K562 (cell line): ENCODE results near the gene CCDC92. TPM values are rescaled to one million over a fixed set of nuclear protein-coding genes. Genes with fewer than 3 reads are reported as not detected.

Experiments
- AFF4 ChIP-seq: sonication (generic); formaldehyde crosslinking; IDR thresholded peaks from 2 replicates; pipeline ENCODE4 v1.8.0; 2023; ENCODE audit warnings: mild to moderate bottlenecking, missing genetic modification reagents
- BACH1 ChIP-seq: fragments of 200-800 bp; sonication (Bioruptor generic); IDR thresholded peaks from 2 replicates; pipeline ENCODE4 v1.6.1; 2016; ENCODE audit warnings: missing genetic modification characterization, missing compliant biosample characterization
- E2F3 ChIP-seq: fragments of 250-450 bp; sonication (Bioruptor Pico); IDR thresholded peaks from 2 replicates; pipeline ENCODE4 v1.4.0; 2020; ENCODE audit warnings: mild to moderate bottlenecking
- HINFP ChIP-seq: fragments of 450-650 bp; conservative IDR thresholded peaks from 2 replicates; pipeline ENCODE4 v1.6.1; 2016; ENCODE audit warnings: missing genetic modification characterization, low read depth, mild to moderate bottlenecking, control low read depth, missing compliant biosample characterization
- MNT ChIP-seq, 2 experiments: fragments of 450-650 bp; conservative IDR thresholded peaks; 2 replicates each; pipeline ENCODE4 v1.6.1; 2017; ENCODE audit warnings: mild to moderate bottlenecking in 2 of 2, moderate library complexity in 2 of 2
- NR2C2 ChIP-seq, 2 experiments: fragments of 200-800 bp in 1 of 2; sonication (Bioruptor generic) in 1 of 2; sonication (generic) in 1 of 2; formaldehyde crosslinking in 1 of 2; IDR thresholded peaks; 2 replicates each; pipeline versions ENCODE4 v1.6.1 to v1.8.0; 2016 to 2022; ENCODE audit warnings: mild to moderate bottlenecking in 1 of 2, missing compliant biosample characterization in 1 of 2, missing genetic modification characterization in 1 of 2, missing genetic modification reagents in 1 of 2
- UBTF ChIP-seq, 2 experiments: IDR thresholded peaks; 2 replicates each; pipeline ENCODE4 v1.6.1; 2012; ENCODE audit warnings: improper control_type of control experiment in 2 of 2, low read depth in 2 of 2, low read length in 2 of 2, borderline replicate concordance in 1 of 2
- ZBTB1 ChIP-seq: sonication (generic); formaldehyde crosslinking; IDR thresholded peaks from 2 replicates; pipeline ENCODE4 v1.8.1; 2023; ENCODE audit warnings: missing genetic modification reagents, low read depth, mild to moderate bottlenecking, borderline replicate concordance
- polyA plus RNA-seq, 8 experiments: library from polyadenylated mRNA; depleted of rRNA in 4 of 8; stranded (reverse) in 5 of 8; unstranded in 3 of 8; fragments of >200 nt; fragmentation: Nextera tagmentation in 2 of 8; fragmentation: Illumina TruSeq in 1 of 8; extraction: Ambion mirVana in 2 of 8; extraction: Trizol in 1 of 8; gene quantifications; 2 replicates each; pipeline versions ENCODE4 v1.2.1 to v1.2.3, GENCODE V29; 2011 to 2014; ENCODE audit warnings: inconsistent platforms in 1 of 8, missing spikeins in 1 of 8
- total RNA-seq, 7 experiments: library from RNA; depleted of rRNA in 6 of 7; stranded (reverse); fragments of >200 nt in 6 of 7; fragmentation: Illumina TruSeq in 2 of 7; extraction: Trizol in 2 of 7; gene quantifications; 2 replicates each; pipeline versions ENCODE4 v1.2.1 to v1.2.3, GENCODE V29; 2011 to 2021; ENCODE audit warnings: low replicate concordance in 1 of 7
- TF ChIP-seq, protein P1 (sequence below), 3 experiments: IDR thresholded peaks in 2 of 3; conservative IDR thresholded peaks in 1 of 3; 2 replicates each; pipeline ENCODE4 v1.5.1; 2011 to 2012; ENCODE audit warnings: low read length in 3 of 3, mild to moderate bottlenecking in 3 of 3, control low read depth in 2 of 3, improper control_type of control experiment in 1 of 3, inconsistent platforms in 1 of 3, low read depth in 1 of 3, mixed read lengths in 1 of 3, moderate library complexity in 1 of 3; ENCODE audit not compliant: insufficient read depth in 2 of 3

CCDC92 gene
- total and polyA plus RNA-seq, 9 of the 15 experiments (the other 6 are each of a cell fraction or from before 2014, with no cell fraction given): 0.27 to 5.9 (median 2.1) TPM

GRCh38 chr12:123967121-123967586 lies 5.5 kb downstream of the CCDC92 start (continued):
- TF ChIP-seq, protein P1, sequence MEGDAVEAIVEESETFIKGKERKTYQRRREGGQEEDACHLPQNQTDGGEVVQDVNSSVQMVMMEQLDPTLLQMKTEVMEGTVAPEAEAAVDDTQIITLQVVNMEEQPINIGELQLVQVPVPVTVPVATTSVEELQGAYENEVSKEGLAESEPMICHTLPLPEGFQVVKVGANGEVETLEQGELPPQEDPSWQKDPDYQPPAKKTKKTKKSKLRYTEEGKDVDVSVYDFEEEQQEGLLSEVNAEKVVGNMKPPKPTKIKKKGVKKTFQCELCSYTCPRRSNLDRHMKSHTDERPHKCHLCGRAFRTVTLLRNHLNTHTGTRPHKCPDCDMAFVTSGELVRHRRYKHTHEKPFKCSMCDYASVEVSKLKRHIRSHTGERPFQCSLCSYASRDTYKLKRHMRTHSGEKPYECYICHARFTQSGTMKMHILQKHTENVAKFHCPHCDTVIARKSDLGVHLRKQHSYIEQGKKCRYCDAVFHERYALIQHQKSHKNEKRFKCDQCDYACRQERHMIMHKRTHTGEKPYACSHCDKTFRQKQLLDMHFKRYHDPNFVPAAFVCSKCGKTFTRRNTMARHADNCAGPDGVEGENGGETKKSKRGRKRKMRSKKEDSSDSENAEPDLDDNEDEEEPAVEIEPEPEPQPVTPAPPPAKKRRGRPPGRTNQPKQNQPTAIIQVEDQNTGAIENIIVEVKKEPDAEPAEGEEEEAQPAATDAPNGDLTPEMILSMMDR (IDR thresholded peaks at IDR 0.05 in 2 of 3, conservative IDR thresholded peaks at IDR 0.05 in 1 of 3; ENCODE audit: insufficient read depth in 2 of 3, low read depth in 1 of 3, low read length in 3 of 3): no peak
- TF ChIP-seq E2F3 (CRISPR knock-in tag): no peak
- peak in 1 of 2 experiments; percentile 43; a peak in 1 of 4 replicates for TF ChIP-seq UBTF (IDR thresholded peaks at IDR 0.05; ENCODE audit: borderline replicate concordance in 1 of 2, low read depth in 2 of 2, low read length in 2 of 2)
- TF ChIP-seq NR2C2 (CRISPR knock-in tag; IDR thresholded peaks at IDR 0.05): no peak
- TF ChIP-seq NR2C2 (tag; IDR thresholded peaks at IDR 0.05): no peak
- no peak for TF ChIP-seq BACH1 (tag)
- TF ChIP-seq HINFP (tag): no peak
- TF ChIP-seq ZBTB1 (CRISPR knock-in tag): no peak
- no peak for TF ChIP-seq MNT (conservative IDR thresholded peaks at IDR 0.05)
- TF ChIP-seq AFF4 (CRISPR knock-in tag): no peak
